ENCODE measurements around the gene WWOX. TPM values are rescaled to one million over a fixed set of nuclear protein-coding genes. Genes with fewer than 3 reads are reported as not detected.

The WWOX gene
- total and polyA plus RNA-seq, 3 donors from 2014 or later = 20.6 to 76.7 (median 64.1) TPM

DNA sequence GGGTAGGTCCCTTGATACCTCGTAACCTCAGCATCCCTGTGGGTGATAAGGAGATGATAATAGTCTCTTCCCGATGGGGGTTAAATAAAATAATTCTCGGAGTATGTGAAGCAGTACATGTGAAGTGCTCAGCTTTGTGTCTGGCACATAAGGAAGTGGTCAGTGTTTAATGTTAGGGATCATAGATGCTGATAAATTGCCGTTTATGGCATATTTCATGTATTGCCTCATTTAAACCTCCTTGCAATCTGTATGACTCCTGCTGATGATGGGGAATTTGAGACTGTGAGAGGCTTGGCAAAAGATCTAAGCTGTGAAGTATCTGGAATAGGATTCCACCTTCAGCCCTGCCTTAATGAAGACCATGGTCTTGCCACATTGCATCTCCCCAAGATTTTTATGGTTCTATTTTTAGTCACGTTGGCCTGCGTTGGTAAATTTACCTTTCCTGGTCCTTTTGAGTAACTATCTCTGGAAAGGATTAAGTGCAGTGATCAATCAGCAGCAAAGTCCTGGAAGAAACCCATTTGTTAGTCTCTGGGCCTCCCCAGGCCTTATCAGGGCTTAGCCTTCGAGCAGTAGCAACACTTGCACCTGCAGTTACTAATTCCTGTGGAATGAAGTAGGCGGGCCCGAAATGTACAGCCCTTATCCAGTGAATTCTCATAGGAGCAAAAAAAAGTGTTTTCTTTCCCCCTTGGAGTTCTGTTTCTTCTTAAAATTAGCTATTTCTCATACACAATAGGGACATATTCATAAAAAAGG lies 144.9 kb downstream of the WWOX start:
- peaks cover 3% of the 10 kb centered on the region for H3K4me1 ChIP-seq
- no peak for TF ChIP-seq POLR2A (IDR thresholded peaks at IDR 0.05)
- TF ChIP-seq, protein P1, sequence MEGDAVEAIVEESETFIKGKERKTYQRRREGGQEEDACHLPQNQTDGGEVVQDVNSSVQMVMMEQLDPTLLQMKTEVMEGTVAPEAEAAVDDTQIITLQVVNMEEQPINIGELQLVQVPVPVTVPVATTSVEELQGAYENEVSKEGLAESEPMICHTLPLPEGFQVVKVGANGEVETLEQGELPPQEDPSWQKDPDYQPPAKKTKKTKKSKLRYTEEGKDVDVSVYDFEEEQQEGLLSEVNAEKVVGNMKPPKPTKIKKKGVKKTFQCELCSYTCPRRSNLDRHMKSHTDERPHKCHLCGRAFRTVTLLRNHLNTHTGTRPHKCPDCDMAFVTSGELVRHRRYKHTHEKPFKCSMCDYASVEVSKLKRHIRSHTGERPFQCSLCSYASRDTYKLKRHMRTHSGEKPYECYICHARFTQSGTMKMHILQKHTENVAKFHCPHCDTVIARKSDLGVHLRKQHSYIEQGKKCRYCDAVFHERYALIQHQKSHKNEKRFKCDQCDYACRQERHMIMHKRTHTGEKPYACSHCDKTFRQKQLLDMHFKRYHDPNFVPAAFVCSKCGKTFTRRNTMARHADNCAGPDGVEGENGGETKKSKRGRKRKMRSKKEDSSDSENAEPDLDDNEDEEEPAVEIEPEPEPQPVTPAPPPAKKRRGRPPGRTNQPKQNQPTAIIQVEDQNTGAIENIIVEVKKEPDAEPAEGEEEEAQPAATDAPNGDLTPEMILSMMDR (IDR thresholded peaks at IDR 0.05) = no peak
- no peak for DNase-seq
- no peaks in the 10 kb centered on the region for H3K27me3 ChIP-seq
- no peak overlapping the region for H3K27ac ChIP-seq
- no peak overlapping the region for H3K4me3 ChIP-seq
- WGBS, 2 donors = 62 to 68% methylated on average over 9 of the region's 9 CpGs
- H3K36me3 ChIP-seq (ENCODE audit: low read depth, missing control alignments) = no peaks in the 10 kb centered on the region
- H3K9me3 ChIP-seq = no peaks in the 10 kb centered on the region
- intact Hi-C loops (cut with DNase I; ENCODE audit: low total_unique reads) = no loop called here

DNA sequence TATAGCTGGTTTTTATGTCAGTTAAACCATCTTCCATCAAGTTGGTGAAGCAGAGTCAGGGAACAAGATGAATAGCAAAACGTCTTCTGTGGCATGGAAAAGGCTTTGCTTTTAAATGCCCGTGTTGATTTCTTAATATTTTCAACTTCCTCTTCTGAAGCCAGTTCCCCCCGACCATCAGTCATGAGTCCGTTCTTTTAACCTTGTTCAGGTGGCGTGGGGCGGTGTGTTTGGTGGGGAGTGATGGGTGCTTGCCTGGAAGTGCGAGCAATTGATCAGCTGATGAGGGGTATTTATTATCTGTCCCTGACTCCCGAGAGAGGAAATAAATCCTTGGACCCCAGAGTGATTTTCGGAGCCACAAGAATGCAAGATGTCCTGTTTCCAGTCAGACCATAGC lies 147.1 kb downstream of the WWOX start:
- TF ChIP-seq, protein P1 (IDR thresholded peaks at IDR 0.05) = no peak
- no peak for TF ChIP-seq POLR2A (IDR thresholded peaks at IDR 0.05)
- H3K4me1 ChIP-seq = no peaks in the 10 kb centered on the region
- H3K36me3 ChIP-seq (ENCODE audit: low read depth, missing control alignments) = no peaks in the 10 kb centered on the region
- no peaks in the 10 kb centered on the region for H3K27me3 ChIP-seq
- no peaks in the 10 kb centered on the region for H3K9me3 ChIP-seq
- no peak for DNase-seq
- H3K27ac ChIP-seq = no peak overlapping the region
- 85 to 95% methylated on average over 9 of the region's 9 CpGs for WGBS, 2 donors
- no peak overlapping the region for H3K4me3 ChIP-seq
- intact Hi-C loops (cut with DNase I; ENCODE audit: low total_unique reads) = no loop called here

DNA sequence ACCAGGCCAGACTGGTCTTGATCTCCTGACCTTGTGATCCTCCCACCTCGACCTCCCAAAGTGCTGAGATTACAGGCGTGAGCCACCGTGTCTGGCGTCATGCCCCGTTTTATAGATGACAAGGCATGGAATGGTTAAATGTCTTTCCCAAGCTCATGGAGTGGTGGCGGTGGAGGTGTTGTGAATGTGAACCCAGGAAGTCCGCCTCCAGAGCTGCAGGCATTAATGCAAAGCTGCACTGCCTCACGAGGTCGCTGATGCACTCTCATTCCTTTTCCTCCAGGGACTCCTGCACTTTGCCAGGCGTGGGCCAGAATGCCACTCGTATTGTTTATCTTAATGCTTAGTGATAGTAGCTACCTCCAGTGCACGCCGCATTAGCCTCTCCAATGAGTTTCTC lies 149.6 kb downstream of the WWOX start:
- no peak for DNase-seq
- no peaks in the 10 kb centered on the region for H3K9me3 ChIP-seq
- WGBS, 2 donors = 76 to 86% methylated on average over 13 of the region's 13 CpGs

DNA sequence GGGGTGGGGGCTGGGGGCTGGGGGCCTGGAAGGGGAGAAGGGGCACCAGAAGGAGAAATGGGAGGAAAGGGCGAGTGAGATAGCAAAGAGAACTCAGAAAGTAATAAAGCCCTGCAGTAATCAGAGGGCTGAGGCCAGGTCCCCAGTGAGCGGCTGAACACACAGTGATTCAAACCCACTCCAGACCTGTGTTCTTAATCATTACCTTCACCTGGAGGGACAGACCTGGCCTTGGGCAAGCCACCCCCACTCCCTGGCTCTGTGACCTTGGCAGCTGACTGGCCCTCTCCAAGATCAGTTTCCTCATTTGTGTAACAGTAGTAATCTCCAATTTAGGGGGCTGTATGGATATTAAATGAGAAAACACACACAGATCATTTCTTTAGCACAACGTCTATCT lies 150.4 kb downstream of the WWOX start:
- H3K36me3 ChIP-seq (ENCODE audit: low read depth, missing control alignments) = no peaks in the 10 kb centered on the region
- no peak overlapping the region for H3K27ac ChIP-seq
- WGBS, 2 donors = 81 to 94% methylated on average over 3 of the region's 3 CpGs
- no peaks in the 10 kb centered on the region for H3K4me1 ChIP-seq
- no peak for TF ChIP-seq POLR2A (IDR thresholded peaks at IDR 0.05)
- TF ChIP-seq, protein P1 (IDR thresholded peaks at IDR 0.05) = no peak
- H3K4me3 ChIP-seq = no peak overlapping the region
- no peak for DNase-seq
- no peaks in the 10 kb centered on the region for H3K27me3 ChIP-seq
- intact Hi-C loops (cut with DNase I; ENCODE audit: low total_unique reads) = no loop called here
- H3K9me3 ChIP-seq = no peaks in the 10 kb centered on the region

More for the DNA sequence above, 149.6 kb downstream of the WWOX start:
- no peaks in the 10 kb centered on the region for H3K27me3 ChIP-seq
- H3K4me3 ChIP-seq = no peak overlapping the region
- H3K36me3 ChIP-seq (ENCODE audit: low read depth, missing control alignments) = no peaks in the 10 kb centered on the region
- intact Hi-C loops (cut with DNase I; ENCODE audit: low total_unique reads) = no loop called here
- no peaks in the 10 kb centered on the region for H3K4me1 ChIP-seq
- H3K27ac ChIP-seq = no peak overlapping the region
- TF ChIP-seq, protein P1 (IDR thresholded peaks at IDR 0.05) = no peak
- TF ChIP-seq POLR2A (IDR thresholded peaks at IDR 0.05) = no peak

DNA sequence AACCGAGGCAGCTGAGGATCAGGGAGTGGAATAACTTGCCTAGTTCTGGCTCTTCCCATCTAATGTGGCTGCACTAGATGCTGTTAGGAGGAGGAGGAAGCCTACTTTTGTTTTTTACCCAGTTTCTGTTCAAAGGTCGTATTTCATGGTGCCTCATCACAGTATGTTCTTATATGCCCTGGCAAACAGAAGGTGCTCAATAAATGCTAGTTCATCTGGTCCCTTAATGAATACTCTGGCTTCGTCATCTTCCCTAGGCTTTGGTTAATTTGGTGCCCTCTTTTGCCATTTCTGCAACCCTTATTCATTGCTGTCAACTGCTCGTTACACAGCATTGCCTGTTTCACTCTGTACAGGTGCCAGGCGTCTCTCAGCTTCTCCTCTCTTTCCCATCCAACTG lies 151.7 kb downstream of the WWOX start:
- Histone ChIP-seq H3K27ac (no peak overlapping the region), H3K27me3 (no peaks in the 10 kb centered on the region), H3K4me3 (no peak overlapping the region), H3K4me1 (no peaks in the 10 kb centered on the region), H3K36me3 (ENCODE audit: low read depth, missing control alignments) (no peaks in the 10 kb centered on the region), H3K9me3 (no peaks in the 10 kb centered on the region)
- 93 to 94% methylated on average over 5 of the region's 5 CpGs for WGBS, 2 donors
- intact Hi-C loops (cut with DNase I; ENCODE audit: low total_unique reads) = no loop called here
- DNase-seq = no peak
- TF ChIP-seq POLR2A (IDR thresholded peaks at IDR 0.05) = no peak
- TF ChIP-seq, protein P1 (IDR thresholded peaks at IDR 0.05) = no peak
